Esophagus muscularis mucosa (tissue), 3 donors: ENCODE measurements around the gene AGBL1.

Experiments used
- CTCF ChIP-seq, 3 experiments: fragments of 200-600 bp in 2 of 3; fragments of 450-650 bp in 1 of 3; sonication (generic) in 2 of 3; IDR thresholded peaks; one replicate each; pipeline ENCODE4 v1.5.1; 2017 to 2019; ENCODE audit warnings: antibody characterized with exemption in 3 of 3, mild to moderate bottlenecking in 2 of 3, moderate library complexity in 1 of 3
- POLR2A ChIP-seq: fragments of 450-650 bp; IDR thresholded peaks from one replicate; pipeline ENCODE4 v1.6.1; 2017; ENCODE audit warnings: antibody characterized with exemption, moderate library complexity, mild to moderate bottlenecking, low read depth
- POLR2AphosphoS5 ChIP-seq, 2 donors: sonication (generic); formaldehyde crosslinking; IDR thresholded peaks; one replicate each; pipeline ENCODE4 v1.6.1; 2017; ENCODE audit warnings: antibody characterized with exemption in 2 of 2

GRCh38 chr15:86700864-86701610, 621.4 kb downstream of the AGBL1 start:
- TF ChIP-seq CTCF (IDR thresholded peaks at IDR 0.05) (no peak), POLR2AphosphoS5 (IDR thresholded peaks at IDR 0.05) (no peak), POLR2A (no peak)
